Measurements from ENCODE around the gene C11orf98. TPM values are rescaled to one million over a fixed set of nuclear protein-coding genes. Genes with fewer than 3 reads are reported as not detected.
A peak's percentile ranks its signal among the peaks of the same experiment; 100 is the strongest.

C11orf98 gene
- total and polyA plus RNA-seq, 2 donors (not counting 3 experiments of a cell fraction or from before 2014, with no cell fraction given): 39.5 to 61.0 TPM

DNA sequence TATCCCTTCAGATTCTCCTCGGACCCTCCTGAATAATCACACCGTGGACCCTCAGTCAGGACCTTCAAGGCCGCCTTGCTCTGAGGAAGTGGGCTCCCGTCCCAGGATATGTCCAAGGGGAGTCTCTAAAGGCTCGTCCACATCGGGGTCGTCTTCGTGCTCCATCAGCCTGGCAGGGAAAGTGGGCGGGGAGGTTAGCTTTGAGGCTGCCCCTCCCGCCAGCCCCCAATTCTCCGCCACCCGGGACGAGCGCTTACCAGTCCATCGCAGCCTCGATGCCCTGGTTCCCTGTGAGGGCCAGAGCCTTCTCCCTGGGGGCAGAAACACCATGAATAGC, 13.4 kb upstream of the C11orf98 start:
- peak overlapping the region; percentile 76 to 93 (median 79) for H3K4me3 ChIP-seq (replicated peaks in 1 of 3; ENCODE audit: insufficient read depth in 1 of 3, low read depth in 1 of 3, low read length in 3 of 3)
- H3K4me2 ChIP-seq (ENCODE audit: insufficient read depth, low read length): peak overlapping the region; percentile 71
- no peak for DNase-seq (ENCODE audit: low read depth, low spot score)
- peak overlapping the region; percentile 85 for H3K9ac ChIP-seq (replicated peaks; ENCODE audit: extremely low read depth, insufficient read depth, low read length)
- H4K20me1 ChIP-seq (replicated peaks; ENCODE audit: control insufficient read depth, extremely low read depth, insufficient read depth, low read length): no peaks in the 10 kb centered on the region
- TF ChIP-seq FOS (IDR thresholded peaks at IDR 0.05; ENCODE audit: borderline replicate concordance, insufficient read depth, low read length) (no peak), JUN (IDR thresholded peaks at IDR 0.05; ENCODE audit: borderline replicate concordance, insufficient read depth, insufficient read length, low read depth) (no peak), GATA2 (IDR thresholded peaks at IDR 0.05; ENCODE audit: insufficient read depth, insufficient read length, low read depth, low read length) (no peak), MYC (IDR thresholded peaks at IDR 0.05; ENCODE audit: low read depth, low read length) (no peak), POLR2AphosphoS5 (IDR thresholded peaks at IDR 0.05; ENCODE audit: insufficient read depth, low read depth, low read length) (no peak), POLR2A (IDR thresholded peaks at IDR 0.05; ENCODE audit: low read depth, low read length) (no peak), EZH2 (IDR thresholded peaks at IDR 0.05; ENCODE audit: borderline replicate concordance, low read depth, low read length, severe bottlenecking) (no peak)
- TF ChIP-seq, protein P1, sequence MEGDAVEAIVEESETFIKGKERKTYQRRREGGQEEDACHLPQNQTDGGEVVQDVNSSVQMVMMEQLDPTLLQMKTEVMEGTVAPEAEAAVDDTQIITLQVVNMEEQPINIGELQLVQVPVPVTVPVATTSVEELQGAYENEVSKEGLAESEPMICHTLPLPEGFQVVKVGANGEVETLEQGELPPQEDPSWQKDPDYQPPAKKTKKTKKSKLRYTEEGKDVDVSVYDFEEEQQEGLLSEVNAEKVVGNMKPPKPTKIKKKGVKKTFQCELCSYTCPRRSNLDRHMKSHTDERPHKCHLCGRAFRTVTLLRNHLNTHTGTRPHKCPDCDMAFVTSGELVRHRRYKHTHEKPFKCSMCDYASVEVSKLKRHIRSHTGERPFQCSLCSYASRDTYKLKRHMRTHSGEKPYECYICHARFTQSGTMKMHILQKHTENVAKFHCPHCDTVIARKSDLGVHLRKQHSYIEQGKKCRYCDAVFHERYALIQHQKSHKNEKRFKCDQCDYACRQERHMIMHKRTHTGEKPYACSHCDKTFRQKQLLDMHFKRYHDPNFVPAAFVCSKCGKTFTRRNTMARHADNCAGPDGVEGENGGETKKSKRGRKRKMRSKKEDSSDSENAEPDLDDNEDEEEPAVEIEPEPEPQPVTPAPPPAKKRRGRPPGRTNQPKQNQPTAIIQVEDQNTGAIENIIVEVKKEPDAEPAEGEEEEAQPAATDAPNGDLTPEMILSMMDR (IDR thresholded peaks at IDR 0.05; ENCODE audit: extremely low read depth in 1 of 2, insufficient read depth in 1 of 2, low read depth in 1 of 2, low read length in 2 of 2): no peak
- TF ChIP-seq, protein P2, sequence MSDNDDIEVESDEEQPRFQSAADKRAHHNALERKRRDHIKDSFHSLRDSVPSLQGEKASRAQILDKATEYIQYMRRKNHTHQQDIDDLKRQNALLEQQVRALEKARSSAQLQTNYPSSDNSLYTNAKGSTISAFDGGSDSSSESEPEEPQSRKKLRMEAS (IDR thresholded peaks at IDR 0.05; ENCODE audit: insufficient read depth, insufficient read length): no peak
- ChIA-PET CTCF (no interaction called here), POLR2A (interaction anchor here (3.2 kb wide), 1 partner anchor 13 kb away, joined by 33 read pairs; the partner anchor contains the start of genes C11orf98 and CSKMT)
- H3K4me1 ChIP-seq (ENCODE audit: control insufficient read depth, extremely low read depth, insufficient read depth, low read length): peaks cover 11% of the 10 kb centered on the region
- dilution Hi-C loops (cut with MboI; ENCODE audit: extremely low pct_ligation_motif_present, low sequenced_read_pairs): no loop called here
- H2AFZ ChIP-seq (ENCODE audit: low read depth, low read length): peak overlapping the region; percentile 72
- H3K27ac ChIP-seq (ENCODE audit: insufficient read depth, low read depth, low read length): peak overlapping the region; percentile 74
- no peaks in the 10 kb centered on the region for H3K27me3 ChIP-seq (ENCODE audit: control insufficient read depth in 2 of 2, insufficient read depth in 2 of 2, low read length in 2 of 2)
- no peak for FAIRE-seq
- intact Hi-C loops (cut with micrococcal nuclease): loop anchor here (2.0 kb wide), 1 partner anchor 14 kb away; the partner anchor contains the start of genes C11orf98 and CSKMT
- H3K36me3 ChIP-seq (ENCODE audit: control insufficient read depth in 2 of 2, extremely low read depth in 1 of 2, insufficient read depth in 2 of 2, low read length in 2 of 2): peaks cover 0 to 17% of the 10 kb centered on the region in 2 experiments
- TSS peak; percentile 53 for BruUV-seq (replicated peaks)
- no peaks in the 10 kb centered on the region for H3K9me3 ChIP-seq (replicated peaks; ENCODE audit: control insufficient read depth, insufficient read depth, low read length)
- H3K9me1 ChIP-seq (replicated peaks; ENCODE audit: control insufficient read depth, extremely low read depth, insufficient read depth, low read length): no peaks in the 10 kb centered on the region
- peaks cover 16% of the 10 kb centered on the region for H3K79me2 ChIP-seq (ENCODE audit: control insufficient read depth, insufficient read depth, low read length)

Data from endothelial cell of umbilical vein (primary cell).